Mesothelial cell of epicardium (in vitro differentiated cells): Measurements from ENCODE around the gene MS4A5. TPM values are rescaled to one million over a fixed set of nuclear protein-coding genes. Genes with fewer than 3 reads are reported as not detected.

Experiments used
- DNase-seq, 2 experiments: peaks; one replicate each; pipeline ENCODE4 v3.0.0; 2021; ENCODE audit warnings: low spot score in 2 of 2; ENCODE audit not compliant: unreplicated experiment in 2 of 2
- H3K27ac Mint-ChIP-seq: 2 replicates; pipeline ENCODE4 v1.8.0; 2021; ENCODE audit warnings: mixed read lengths
- H3K27me3 Mint-ChIP-seq: 2 replicates; pipeline ENCODE4 v1.8.0; 2021; ENCODE audit warnings: low read depth, mixed read lengths
- H3K36me3 Mint-ChIP-seq: 2 replicates; pipeline ENCODE4 v1.8.0; 2021; ENCODE audit warnings: mixed read lengths
- H3K4me1 Mint-ChIP-seq: 2 replicates; pipeline ENCODE4 v1.8.0; 2021; ENCODE audit warnings: mixed read lengths
- H3K4me3 Mint-ChIP-seq: 2 replicates; pipeline ENCODE4 v1.8.0; 2021; ENCODE audit warnings: mild to moderate bottlenecking, moderate library complexity, mixed read lengths
- H3K9me3 Mint-ChIP-seq: 2 replicates; pipeline ENCODE4 v1.8.0; 2021; ENCODE audit warnings: mixed read lengths
- total RNA-seq: library from RNA; stranded (reverse); gene quantifications from 3 replicates; pipeline ENCODE4 v1.2.1, GENCODE V29; 2021
- TF ChIP-seq, protein P1 (sequence below): fragments of 200-600 bp; sonication (generic); IDR thresholded peaks from one replicate; pipeline ENCODE4 v1.5.0; 2021; ENCODE audit warnings: antibody characterized with exemption; ENCODE audit not compliant: unreplicated experiment

MS4A5 gene
- total RNA-seq, 1 donor from 2014 or later = not detected

DNA sequence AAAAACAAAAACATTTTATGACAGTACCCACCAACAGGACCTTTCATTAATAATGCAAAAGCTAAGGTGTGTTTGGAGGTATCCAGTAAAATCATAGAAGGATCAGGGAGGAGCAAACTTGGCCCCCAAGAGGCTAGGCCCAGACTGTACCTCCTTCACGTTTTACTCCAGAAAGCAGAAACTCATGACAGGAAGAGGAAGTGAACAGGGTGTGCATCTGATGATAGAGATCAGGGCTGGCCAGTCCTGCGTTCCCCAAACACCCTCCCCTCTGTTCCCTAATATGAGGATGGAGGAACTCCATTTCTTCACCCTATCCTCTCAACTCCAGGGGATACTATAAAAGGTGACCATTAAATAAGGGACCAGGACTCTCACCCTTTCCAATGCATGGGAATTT is 53.0 kb downstream of the MS4A5 start:
- H3K9me3 Mint-ChIP-seq = no peaks in the 10 kb centered on the region
- peaks cover 11% of the 10 kb centered on the region for H3K27me3 Mint-ChIP-seq
- H3K36me3 Mint-ChIP-seq = no peaks in the 10 kb centered on the region
- DNase-seq = no peak
- no peak overlapping the region for H3K27ac Mint-ChIP-seq
- H3K4me1 Mint-ChIP-seq = no peaks in the 10 kb centered on the region
- TF ChIP-seq, protein P1, sequence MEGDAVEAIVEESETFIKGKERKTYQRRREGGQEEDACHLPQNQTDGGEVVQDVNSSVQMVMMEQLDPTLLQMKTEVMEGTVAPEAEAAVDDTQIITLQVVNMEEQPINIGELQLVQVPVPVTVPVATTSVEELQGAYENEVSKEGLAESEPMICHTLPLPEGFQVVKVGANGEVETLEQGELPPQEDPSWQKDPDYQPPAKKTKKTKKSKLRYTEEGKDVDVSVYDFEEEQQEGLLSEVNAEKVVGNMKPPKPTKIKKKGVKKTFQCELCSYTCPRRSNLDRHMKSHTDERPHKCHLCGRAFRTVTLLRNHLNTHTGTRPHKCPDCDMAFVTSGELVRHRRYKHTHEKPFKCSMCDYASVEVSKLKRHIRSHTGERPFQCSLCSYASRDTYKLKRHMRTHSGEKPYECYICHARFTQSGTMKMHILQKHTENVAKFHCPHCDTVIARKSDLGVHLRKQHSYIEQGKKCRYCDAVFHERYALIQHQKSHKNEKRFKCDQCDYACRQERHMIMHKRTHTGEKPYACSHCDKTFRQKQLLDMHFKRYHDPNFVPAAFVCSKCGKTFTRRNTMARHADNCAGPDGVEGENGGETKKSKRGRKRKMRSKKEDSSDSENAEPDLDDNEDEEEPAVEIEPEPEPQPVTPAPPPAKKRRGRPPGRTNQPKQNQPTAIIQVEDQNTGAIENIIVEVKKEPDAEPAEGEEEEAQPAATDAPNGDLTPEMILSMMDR = no peak
- H3K4me3 Mint-ChIP-seq = no peak overlapping the region

DNA sequence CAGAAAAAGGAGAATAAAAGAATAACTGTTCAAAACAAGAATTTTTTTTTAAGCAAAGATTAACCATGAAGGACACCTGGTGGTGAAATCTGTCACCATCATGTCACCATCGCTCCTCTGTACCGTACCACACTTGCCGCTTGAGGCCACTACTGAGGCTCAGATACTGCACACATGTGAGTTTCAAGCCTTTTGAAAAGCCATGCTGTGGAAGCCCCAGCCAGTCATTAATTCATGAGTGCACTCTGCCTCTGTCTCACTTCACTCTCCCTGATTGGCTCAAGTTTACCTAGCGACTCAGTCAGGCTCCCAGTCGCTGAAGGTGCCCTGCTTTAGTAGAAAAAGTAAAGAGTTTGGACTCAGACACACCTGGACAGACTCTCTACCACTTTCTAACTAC is 56.6 kb downstream of the MS4A5 start:
- H3K27me3 Mint-ChIP-seq = peaks cover 3% of the 10 kb centered on the region
- no peak overlapping the region for H3K27ac Mint-ChIP-seq
- H3K4me3 Mint-ChIP-seq = no peak overlapping the region
- DNase-seq = no peak
- no peaks in the 10 kb centered on the region for H3K36me3 Mint-ChIP-seq
- TF ChIP-seq, protein P1 = no peak
- no peaks in the 10 kb centered on the region for H3K9me3 Mint-ChIP-seq
- H3K4me1 Mint-ChIP-seq = no peaks in the 10 kb centered on the region

DNA sequence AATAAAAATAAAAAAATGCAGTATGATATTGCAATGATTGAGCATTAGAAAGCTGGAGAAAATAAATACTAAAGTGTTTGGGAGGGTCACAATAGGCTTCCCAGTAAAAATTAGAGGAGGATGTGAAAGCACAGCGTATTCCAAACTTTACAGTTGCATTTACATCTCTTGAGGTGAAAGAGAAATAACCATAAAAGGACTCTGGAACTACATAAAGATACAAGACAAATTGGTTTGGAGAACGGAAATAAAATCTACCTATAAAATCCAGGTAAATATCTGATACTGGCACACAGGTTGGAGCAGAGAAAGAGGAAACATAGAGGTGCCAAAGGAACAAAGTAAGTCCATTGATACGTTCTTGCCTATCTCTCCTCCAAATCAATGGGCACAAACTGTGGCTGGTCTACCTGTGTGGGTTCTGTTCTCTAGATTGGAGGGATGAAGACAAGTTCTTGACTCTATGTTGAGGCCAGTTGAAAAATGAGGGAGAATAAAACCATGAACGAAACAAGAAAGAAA is 63.2 kb downstream of the MS4A5 start, which contains the start of gene MS4A12:
Gene MS4A12 (plus strand): TSS at position 291 of the 522 bp plus-strand sequence. CDS start 4,541 bp downstream, outside the sequence.
- Mint-ChIP-seq H3K27ac (no peak within 1 kb of the TSS), H3K4me3 (no peak within 1 kb of the TSS), H3K36me3 (no peaks in the 10 kb centered on the region), H3K9me3 (no peaks in the 10 kb centered on the region), H3K27me3 (peaks cover 5% of the 10 kb centered on the region), H3K4me1 (no peaks in the 10 kb centered on the region)
- DNase-seq = no peak
- TF ChIP-seq, protein P1 = no peak

DNA sequence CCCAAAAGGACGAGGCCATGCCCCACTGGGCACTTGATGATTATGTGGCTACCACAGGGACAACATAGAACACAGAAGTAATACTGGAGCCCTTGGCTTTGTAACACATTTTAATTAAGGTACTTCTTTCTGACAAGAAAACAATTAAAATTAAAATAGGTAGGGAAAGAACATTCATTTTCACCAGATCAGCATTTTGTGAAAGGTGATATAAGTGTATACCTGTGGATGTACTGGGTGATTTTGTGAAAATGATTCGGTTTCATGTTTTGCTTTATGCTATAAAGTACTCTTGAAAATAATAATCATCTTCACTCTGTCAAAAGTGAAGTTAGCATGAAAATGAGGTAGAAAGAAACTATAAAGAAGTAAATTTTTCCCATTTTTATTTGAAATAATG is 64.1 kb downstream of the MS4A5 start:
- peaks cover 5% of the 10 kb centered on the region for H3K27me3 Mint-ChIP-seq
- no peaks in the 10 kb centered on the region for H3K4me1 Mint-ChIP-seq
- H3K4me3 Mint-ChIP-seq = no peak overlapping the region
- no peaks in the 10 kb centered on the region for H3K9me3 Mint-ChIP-seq
- no peaks in the 10 kb centered on the region for H3K36me3 Mint-ChIP-seq
- TF ChIP-seq, protein P1 = no peak
- no peak overlapping the region for H3K27ac Mint-ChIP-seq
- no peak for DNase-seq

Other genes starting within 250 kb of the MS4A5 start
- not detected in 3 replicates for gene MS4A6A, start 246.5 kb upstream of the MS4A5 start, total RNA-seq
- 0.31 to 0.61 TPM in 2 of 3 replicates, not detected in the other for gene MS4A4E, start 186.4 kb upstream of the MS4A5 start, total RNA-seq
- gene MS4A4A, start 148.9 kb upstream of the MS4A5 start, total RNA-seq = not detected in 3 replicates
- gene MS4A6E, start 102.3 kb upstream of the MS4A5 start, total RNA-seq = not detected in 3 replicates
- not detected in 3 replicates for gene MS4A7, start 51.0 kb upstream of the MS4A5 start, total RNA-seq
- gene MS4A14, start 33.1 kb upstream of the MS4A5 start, total RNA-seq = not detected in 3 replicates
- not detected in 3 replicates for gene MS4A1, start 26.3 kb downstream of the MS4A5 start, total RNA-seq
- not detected in 3 replicates for gene MS4A12, start 63.2 kb downstream of the MS4A5 start, total RNA-seq
- gene MS4A13, start 85.8 kb downstream of the MS4A5 start, total RNA-seq = not detected in 3 replicates